HG02610 (cell line): ENCODE results near the gene PSD4.

ENCODE experiments used
- ATAC-seq: cut with Tn5 transposase; IDR thresholded peaks from one replicate; pipeline ENCODE4 v1.9.1; 2021; ENCODE audit warnings: mild to moderate bottlenecking, moderate library complexity; ENCODE audit not compliant: unreplicated experiment

The PSD4 gene

DNA sequence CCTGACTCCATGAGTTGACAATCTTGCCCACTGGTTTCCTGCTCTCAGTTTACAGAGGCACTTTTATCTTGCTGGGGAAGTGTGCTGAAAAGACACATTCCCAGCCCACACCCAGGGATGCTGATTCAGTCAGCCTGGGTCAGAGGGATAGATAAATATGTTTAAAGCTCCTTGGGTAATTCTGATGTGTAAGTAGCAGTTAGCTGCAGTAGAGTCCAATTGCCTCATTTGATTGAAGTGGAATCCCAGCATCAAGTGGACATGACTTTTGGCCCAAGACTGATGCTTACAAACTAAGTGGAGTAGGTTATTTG is 29.4 kb downstream of the PSD4 start:
- ATAC-seq = no peak

DNA sequence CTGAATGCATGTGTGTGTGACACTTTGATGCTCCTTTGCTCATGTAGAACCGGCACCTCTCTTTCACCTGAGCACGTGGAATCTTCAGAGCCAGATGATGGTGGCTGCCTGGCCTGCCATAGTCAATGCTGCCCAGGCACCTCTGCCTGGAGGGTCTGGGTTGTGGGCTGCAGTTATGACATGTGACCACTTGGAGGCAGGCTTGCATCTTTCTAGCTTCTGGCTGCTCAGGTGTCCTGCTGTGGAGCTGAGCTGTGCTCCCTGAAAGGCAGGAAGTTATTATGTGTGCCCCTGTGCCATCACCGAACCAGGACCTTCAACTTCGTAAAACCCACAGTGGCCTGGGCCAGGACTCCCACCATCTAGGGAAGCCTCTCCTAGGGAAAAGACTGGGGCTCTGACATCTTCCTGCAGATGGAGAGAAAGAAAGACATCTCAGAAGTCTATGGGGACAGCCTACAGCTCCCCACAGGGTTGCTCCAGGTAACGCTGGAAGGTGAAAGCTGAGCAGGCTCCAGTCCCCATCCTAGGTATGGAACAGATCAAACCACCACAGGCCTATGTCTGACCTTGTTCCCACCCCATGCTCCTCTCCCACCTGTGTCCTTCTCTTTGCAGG is 30.2 kb downstream of the PSD4 start:
- peak; percentile 73 for ATAC-seq

DNA sequence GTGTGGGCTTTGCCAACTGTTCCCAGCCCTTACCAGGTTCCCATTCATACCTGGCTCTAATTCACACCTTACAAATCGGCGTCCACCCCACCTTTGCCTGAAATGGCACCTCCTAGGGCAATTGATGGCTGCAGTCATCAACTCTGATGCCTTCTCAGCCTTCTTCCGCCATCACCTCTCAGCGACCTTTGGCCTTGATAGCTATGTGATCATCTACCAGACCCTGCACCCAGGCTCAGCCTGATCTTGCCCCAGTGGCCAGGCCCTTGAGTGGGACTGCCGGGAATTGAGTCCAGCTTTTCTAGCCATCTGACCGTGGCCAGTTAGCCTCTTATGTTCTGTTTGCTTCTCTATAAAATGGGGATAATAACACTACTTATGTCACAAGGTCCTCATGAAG is 32.5 kb downstream of the PSD4 start:
- no peak for ATAC-seq

DNA sequence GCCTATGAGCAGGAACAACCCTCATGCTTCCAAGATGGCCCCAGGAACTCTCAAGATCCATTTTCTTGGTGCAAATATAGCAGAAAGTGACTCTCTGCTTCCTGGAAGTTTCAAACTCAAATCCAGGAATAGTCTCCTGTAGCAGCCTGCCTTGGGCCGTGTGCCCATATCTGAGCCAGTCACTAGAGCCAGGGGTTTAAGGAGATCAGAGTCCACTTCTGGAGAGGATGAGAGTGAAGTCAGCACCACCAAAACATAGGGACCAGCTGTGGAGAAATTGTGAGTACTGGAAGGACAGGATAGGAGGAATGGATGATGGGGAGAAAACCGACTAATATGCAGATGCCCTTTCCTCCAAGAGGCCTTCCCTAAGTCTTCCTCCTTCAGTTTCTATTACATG is 33.2 kb downstream of the PSD4 start:
- no peak for ATAC-seq

- ATAC-seq = no peak
Measured at GRCh38 chr2:113208396-113208795, 34.6 kb downstream of the PSD4 start.

DNA sequence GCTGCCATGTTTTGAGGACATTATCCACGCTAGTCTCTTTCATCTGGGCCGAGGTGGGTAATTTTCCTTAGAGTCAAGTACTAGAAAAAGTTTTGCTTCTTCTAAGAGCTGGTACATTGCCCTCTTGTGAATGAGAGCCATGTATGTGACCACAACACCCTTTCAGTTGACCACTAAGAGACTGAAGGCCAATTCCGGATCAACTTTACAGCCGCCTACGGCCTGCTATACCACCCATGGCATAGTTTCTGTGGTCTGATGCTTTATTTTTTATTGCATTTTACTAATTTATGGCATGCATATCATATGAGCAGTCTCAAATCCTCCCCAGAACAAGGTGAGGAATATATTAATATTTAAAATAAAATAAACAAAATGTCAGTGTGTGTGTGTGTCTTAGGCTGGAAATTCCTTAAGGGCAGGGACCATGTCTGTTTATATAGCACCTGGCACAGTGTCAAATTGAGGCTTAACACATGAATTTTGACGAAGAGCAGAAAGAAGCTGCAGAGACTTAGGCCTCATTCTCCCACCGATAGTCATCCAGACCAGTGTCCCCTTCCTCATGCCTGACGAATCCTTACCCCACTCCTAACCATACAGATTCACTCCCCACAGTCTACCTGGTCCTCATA is 35.4 kb downstream of the PSD4 start:
- no peak for ATAC-seq

DNA sequence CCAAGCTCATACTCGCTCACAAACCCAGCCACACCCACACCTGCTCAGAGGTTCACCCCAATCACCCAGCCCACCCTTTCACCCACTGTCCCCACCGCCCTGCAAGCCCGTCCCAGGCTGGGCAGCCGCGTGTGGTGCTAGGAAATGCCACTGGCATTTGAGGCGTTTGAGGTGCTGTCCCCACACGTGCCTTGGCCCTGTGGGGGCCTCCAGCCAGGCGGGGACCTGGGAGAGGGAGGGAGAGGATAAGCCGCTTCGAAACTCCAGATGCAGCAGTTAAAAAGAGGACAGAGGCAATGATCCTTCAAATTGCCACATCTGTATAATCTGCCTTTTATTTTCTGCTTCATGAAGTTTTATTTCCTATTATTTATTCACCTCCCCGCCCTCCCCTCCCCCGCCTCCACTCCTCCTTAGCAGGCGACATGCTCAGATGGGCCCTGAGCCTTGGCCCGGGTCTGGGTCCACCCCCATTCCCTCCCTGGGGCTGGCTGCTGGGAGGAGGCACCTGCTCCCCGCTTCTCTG is 35.9 kb downstream of the PSD4 start:
- ATAC-seq = no peak

DNA sequence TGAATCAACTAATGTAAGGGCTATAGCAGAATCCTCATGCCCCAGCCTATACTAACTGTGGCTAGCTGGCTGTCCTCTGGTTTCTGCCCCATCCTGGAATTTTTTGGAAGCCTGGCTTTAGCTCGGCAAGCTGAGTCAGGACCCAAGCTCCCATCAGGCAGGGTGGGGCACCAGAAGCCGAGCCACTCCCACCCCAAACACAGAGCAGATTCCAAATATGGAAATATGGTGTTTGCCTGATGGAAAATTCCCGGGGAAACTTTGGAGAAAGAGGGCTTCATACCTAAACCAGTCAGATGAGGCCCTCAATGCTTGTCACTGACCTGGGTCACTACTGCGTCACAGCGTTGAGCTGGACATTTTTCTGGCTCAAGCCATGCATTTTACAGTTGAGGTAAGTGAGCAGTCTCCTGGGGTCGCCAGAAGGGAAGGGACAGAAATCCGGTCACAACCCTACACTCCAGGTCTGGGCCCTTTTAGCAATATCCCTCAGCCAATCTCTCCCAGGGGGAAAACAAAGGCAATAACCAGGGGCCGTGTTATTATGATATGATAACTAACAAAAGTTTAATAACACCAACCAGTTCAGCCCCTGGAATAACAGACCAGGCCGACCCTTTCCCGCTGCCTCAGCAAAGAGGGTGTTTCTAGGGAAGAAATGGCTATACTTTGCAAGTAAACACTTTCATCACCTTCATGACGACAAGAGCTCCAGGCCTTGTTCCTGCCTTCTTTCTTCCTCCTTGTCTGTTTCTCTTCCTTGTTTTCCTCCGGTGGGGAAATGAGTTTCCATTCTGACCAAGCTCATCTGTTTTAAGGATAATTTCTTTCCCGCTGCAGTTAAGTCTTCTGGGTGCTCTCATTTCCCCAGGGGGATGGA is 37.7 kb downstream of the PSD4 start:
- no peak for ATAC-seq

DNA sequence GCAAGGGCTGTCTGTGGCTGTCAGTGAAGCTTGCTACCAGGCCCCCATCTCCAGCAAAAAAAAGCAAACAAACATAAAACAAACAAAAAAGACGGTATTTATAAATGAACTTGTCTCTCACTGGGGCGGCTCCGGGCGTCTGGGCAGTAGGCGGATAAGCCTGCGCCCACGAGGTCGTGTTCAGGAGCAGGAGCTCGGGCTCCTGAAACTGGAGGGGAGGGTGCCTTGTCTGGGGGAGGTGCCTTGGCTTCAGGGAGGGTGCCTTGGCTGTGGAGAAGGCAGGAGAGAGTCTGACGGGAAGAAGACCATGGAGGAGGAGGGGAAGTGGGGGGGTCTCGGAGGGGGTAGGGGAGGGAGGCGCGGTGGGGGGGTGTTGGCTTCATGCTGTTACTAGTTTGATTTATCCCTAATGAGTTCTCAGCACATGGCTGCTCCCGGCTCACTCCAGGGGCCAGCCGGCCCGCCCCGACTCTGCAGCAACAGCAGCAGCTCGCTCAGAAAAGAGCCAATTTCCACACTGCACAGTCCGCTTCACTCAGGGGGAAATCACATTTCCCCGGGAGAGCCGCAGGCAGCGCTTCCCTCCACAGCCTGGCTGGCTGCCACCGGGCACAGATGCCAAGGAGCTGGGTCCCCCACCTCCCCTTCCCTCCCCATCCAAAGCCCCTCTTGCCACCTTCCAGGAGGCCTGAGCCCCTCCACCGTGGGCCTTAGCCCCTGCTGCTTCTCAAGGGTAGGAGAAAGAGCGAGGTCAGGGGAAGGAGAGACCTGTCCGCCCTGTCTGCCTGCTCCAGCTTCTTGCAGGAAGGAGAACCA is 38.7 kb downstream of the PSD4 start:
- ATAC-seq = no peak

- ATAC-seq = no peak
Measured at GRCh38 chr2:113213061-113213930, 39.5 kb downstream of the PSD4 start.

GRCh38 chr2:113214141-113214540 is 40.4 kb downstream of the PSD4 start:
- ATAC-seq = no peak

DNA sequence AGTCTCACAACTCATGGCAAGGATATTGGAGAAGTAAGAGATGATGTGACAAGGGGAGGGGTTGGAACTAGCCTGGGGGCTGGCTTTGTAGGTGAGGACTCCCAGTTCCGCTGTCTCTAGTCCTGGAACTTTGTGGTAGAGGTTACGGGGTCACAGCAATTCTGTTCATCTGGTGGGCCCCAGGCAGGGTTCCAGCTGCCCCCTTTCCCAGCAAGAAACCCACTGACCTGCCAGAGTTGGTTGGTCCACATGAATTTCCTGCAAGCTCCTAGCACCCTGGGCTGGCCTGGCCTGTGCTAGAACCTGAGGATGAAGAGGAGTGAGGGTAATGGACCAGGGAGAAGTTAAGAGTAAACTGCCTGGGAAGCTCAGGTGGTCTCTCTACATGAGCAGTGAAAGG is 41.3 kb downstream of the PSD4 start:
- no peak for ATAC-seq

- ATAC-seq = no peak
Measured at GRCh38 chr2:113216321-113216720, 42.5 kb downstream of the PSD4 start.

DNA sequence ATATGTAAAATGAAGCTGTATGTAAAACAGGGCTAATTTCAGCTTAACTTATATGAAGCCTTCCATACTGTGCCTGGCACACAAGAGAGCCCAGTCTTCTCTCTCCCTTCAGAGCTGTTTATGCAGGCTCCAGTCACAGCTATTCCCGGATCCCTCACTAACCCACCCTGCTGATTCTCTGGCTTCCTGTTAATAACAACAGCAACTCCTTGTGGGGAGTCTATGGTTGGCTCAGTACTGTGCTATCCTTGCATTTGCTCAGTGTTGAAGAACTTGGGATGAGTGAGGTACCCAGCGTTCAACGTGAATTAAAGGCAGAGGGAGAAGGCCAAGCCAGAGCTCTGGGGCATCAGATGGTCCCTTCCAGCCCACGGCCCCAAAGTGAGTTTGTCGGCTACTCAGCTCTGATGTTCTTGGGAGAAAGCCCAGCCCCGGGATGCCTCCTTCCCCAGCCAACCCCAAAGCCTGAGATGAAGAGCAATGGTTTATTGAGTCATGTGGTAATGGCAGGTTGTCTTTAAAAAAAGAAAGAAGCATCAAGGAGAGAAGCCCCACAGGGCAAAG is 43.2 kb downstream of the PSD4 start:
- ATAC-seq = no peak

GRCh38 chr2:113217455-113218282 is 43.9 kb downstream of the PSD4 start:
- no peak for ATAC-seq

- ATAC-seq = no peak
Measured at GRCh38 chr2:113218283-113219091, 44.7 kb downstream of the PSD4 start.

DNA sequence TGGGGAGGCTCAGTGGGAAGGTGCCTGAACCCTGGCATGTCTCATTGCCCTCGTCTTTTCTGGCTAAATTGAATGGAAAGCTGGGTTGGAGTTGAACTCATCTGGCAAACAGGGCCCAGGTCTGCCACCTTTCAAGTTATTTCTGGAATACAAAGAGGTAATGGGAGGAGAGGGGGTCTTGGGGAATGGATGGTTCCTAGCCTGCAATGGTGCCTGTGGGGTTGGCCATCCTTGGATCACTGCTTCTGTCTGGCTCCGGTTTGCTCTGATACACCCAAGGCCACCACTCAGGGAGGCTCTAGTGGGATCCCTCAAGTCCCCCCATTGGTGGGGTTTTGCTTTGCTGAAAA is 45.3 kb downstream of the PSD4 start:
- no peak for ATAC-seq

DNA sequence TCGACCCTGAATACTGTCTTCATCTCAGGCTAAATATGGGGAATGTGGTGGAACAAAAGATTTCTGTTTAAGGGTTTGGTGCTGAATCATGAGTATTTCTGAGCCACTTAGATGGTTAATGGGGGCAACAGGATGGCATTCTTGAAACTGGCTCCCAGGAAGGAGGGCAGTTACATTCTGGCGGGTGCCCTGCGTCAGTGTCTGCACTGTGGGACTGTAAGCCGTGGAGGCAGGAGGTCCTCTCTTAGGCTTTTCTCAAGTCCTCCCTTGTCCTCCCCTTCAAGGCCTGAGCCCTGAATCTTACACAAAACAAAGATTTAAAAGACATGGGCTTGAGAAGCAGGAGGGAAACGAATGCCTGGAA is 45.7 kb downstream of the PSD4 start:
- ATAC-seq = no peak
